AG04450 (cell line): ENCODE measurements around the gene RETREG2. TPM values are rescaled to one million over a fixed set of nuclear protein-coding genes. Genes with fewer than 3 reads are reported as not detected.

Experiments
- CTCF ChIA-PET: fragments of 300-600, 350-600 bp; formaldehyde crosslinking; extraction: SDS; loops from one replicate; lab custom pipeline; 2022; ENCODE audit warnings: antibody characterized with exemption, inconsistent platforms; lab: Charles Lee
- POLR2A ChIA-PET: fragments of 350-600 bp; formaldehyde crosslinking; extraction: SDS; loops from one replicate; lab custom pipeline; 2021; ENCODE audit warnings: antibody characterized with exemption, inconsistent platforms; lab: Yijun Ruan, JAX
- DNase-seq: peaks from one replicate; pipeline ENCODE4 v3.0.0-alpha.2; 2011; ENCODE audit warnings: low read depth, low spot score
- H3K27ac ChIP-seq: one replicate; pipeline ENCODE4 v1.5.1; 2012; ENCODE audit warnings: low read depth, low read length, control low read depth
- H3K27me3 ChIP-seq: one replicate; pipeline ENCODE4 v1.6.0; 2012; ENCODE audit warnings: low read length; ENCODE audit not compliant: control insufficient read depth, insufficient read depth
- H3K4me3 ChIP-seq: 2 replicates; pipeline ENCODE4 v1.5.1; 2011; ENCODE audit warnings: mild to moderate bottlenecking, low read depth, low read length, control low read depth
- H3K9me3 ChIP-seq: 2 replicates; pipeline ENCODE4 v1.5.1; 2012; ENCODE audit warnings: low read length; ENCODE audit not compliant: control insufficient read depth, insufficient read depth
- CTCF ChIP-seq: IDR thresholded peaks from 2 replicates; pipeline ENCODE4 v1.5.1; 2011; ENCODE audit warnings: low read depth, low read length, control low read depth, inconsistent platforms
- polyA minus RNA-seq: library from RNA; depleted of rRNA, polyadenylated mRNA; stranded (reverse); fragments of >200 nt; gene quantifications from 2 replicates; pipeline ENCODE4 v1.2.3, GENCODE V29; 2011; rRNA and poly(A)+ RNA removed
- polyA plus RNA-seq: library from polyadenylated mRNA; depleted of rRNA; stranded (reverse); fragments of >200 nt; gene quantifications from 2 replicates; pipeline ENCODE4 v1.2.3, GENCODE V29; 2011; rRNA removed

The RETREG2 gene
- polyA plus RNA-seq (71.7 and 78.7 TPM in 2 replicates), polyA minus RNA-seq (97.0 and 122 TPM in 2 replicates)

- ChIA-PET CTCF (interaction anchor here (1.8 to 5.0 kb wide), 2 partner anchors 18 to 117 kb away, joined by 7 to 50 read pairs; no protein-coding TSS in a partner anchor), POLR2A (interaction anchor here (0.7 to 2.1 kb wide), 2 partner anchors 40 to 398 kb away, joined by 5 to 6 read pairs; no protein-coding TSS in a partner anchor)
- Histone ChIP-seq H3K4me3 (peak within 1 kb of the TSS; percentile 94), H3K9me3 (no peaks in the 10 kb centered on the region; the same call in 1 of the 2 replicates), H3K27me3 (no peaks in the 10 kb centered on the region), H3K27ac (peak within 1 kb of the TSS; percentile 91)
- DNase-seq: peak; percentile 62
- peak; percentile 11; the same call in 1 of the 2 replicates for TF ChIP-seq CTCF
These were observed at the start of gene RETREG2 for GRCh38 chr2:219177552-219178376. RETREG2 (plus strand) TSS chr2:219178275; CDS start chr2:219178353, 78 bp downstream.

- Histone ChIP-seq H3K4me3 (no peak overlapping the region), H3K27ac (no peak overlapping the region), H3K9me3 (no peaks in the 10 kb centered on the region), H3K27me3 (no peaks in the 10 kb centered on the region)
- no peak for TF ChIP-seq CTCF
- POLR2A ChIA-PET: no interaction called here
- CTCF ChIA-PET: interaction anchor here (1.1 to 4.9 kb wide), 4 partner anchors 9 to 70 kb away, joined by 3 to 27 read pairs (median 4); no protein-coding TSS in a partner anchor
- no peak for DNase-seq
These were observed 49.7 kb upstream of the RETREG2 start for GRCh38 chr2:219128396-219128795.

GRCh38 chr2:219129589-219129988, 48.5 kb upstream of the RETREG2 start:
- no peaks in the 10 kb centered on the region for H3K27me3 ChIP-seq
- H3K27ac ChIP-seq: no peak overlapping the region
- no peak for DNase-seq
- TF ChIP-seq CTCF: no peak
- H3K9me3 ChIP-seq: no peaks in the 10 kb centered on the region
- ChIA-PET CTCF (interaction anchor here (1.1 to 4.9 kb wide), 2 partner anchors 10 to 71 kb away, joined by 3 to 27 read pairs; no protein-coding TSS in a partner anchor), POLR2A (interaction anchor here (0.6 kb wide), 1 partner anchor 258 kb away, joined by 3 read pairs; no protein-coding TSS in a partner anchor)
- H3K4me3 ChIP-seq: no peak overlapping the region

GRCh38 chr2:219131327-219131726, 46.7 kb upstream of the RETREG2 start:
- no peak for TF ChIP-seq CTCF
- no peaks in the 10 kb centered on the region for H3K27me3 ChIP-seq
- ChIA-PET POLR2A (no interaction called here), CTCF (interaction anchor here (1.0 to 4.9 kb wide), 5 partner anchors 12 to 73 kb away, joined by 3 to 27 read pairs (median 10); no protein-coding TSS in a partner anchor)
- no peak for DNase-seq
- H3K27ac ChIP-seq: no peak overlapping the region
- H3K9me3 ChIP-seq: no peaks in the 10 kb centered on the region
- no peak overlapping the region for H3K4me3 ChIP-seq
